Right lobe of liver (tissue), 6 donors: ENCODE results near the gene DYNC2H1. TPM values are rescaled to one million over a fixed set of nuclear protein-coding genes. Genes with fewer than 3 reads are reported as not detected.

Source experiments
- ATAC-seq, 4 donors: fragments of 200-7000 bp; cut with Tn5 transposase; one replicate each; pipeline ENCODE4 v1.9.1; 2020; ENCODE audit warnings: mild to moderate bottlenecking in 4 of 4, moderate library complexity in 4 of 4
- DNase-seq, 3 donors: peaks; one replicate each; pipeline ENCODE4 v3.0.0-alpha.2; 2020
- H3K27ac ChIP-seq, 3 donors: fragments of 200-600 bp; one replicate each; pipeline ENCODE4 v1.8.0; 2022
- H3K27me3 ChIP-seq, 2 donors: fragments of 200-600 bp; one replicate each; pipeline ENCODE4 v1.8.0; 2022
- H3K36me3 ChIP-seq, 4 donors: fragments of 200-600 bp; sonication (generic) in 1 of 4; one replicate each; pipeline versions ENCODE4 v1.5.1 to v1.8.0; 2017 to 2022; ENCODE audit warnings: control low read depth in 1 of 4
- H3K4me1 ChIP-seq, 4 donors: fragments of 200-600 bp; sonication (generic) in 1 of 4; one replicate each; pipeline versions ENCODE4 v1.5.1 to v1.8.0; 2017 to 2022; ENCODE audit warnings: control low read depth in 1 of 4
- H3K4me3 ChIP-seq, 3 donors: fragments of 200-600 bp; one replicate each; pipeline ENCODE4 v1.8.0; 2022
- H3K9me3 ChIP-seq, 4 donors: fragments of 200-600 bp; sonication (generic) in 1 of 4; one replicate each; pipeline versions ENCODE4 v1.5.1 to v1.8.0; 2017 to 2022; ENCODE audit warnings: control low read depth in 1 of 4
- POLR2A ChIP-seq: fragments of 450-650 bp; IDR thresholded peaks from one replicate; pipeline ENCODE4 v1.6.1; 2017; ENCODE audit warnings: antibody characterized with exemption, mild to moderate bottlenecking
- WGBS: methylation state at CpG from one replicate; pipeline ENCODE4 v1.1.6; 2018; ENCODE audit warnings: low coverage, low lambda C conversion rate; ENCODE audit not compliant: insufficient coverage; ENCODE audit errors: missing lambda C conversion rate; 5-methylcytosine and 5-hydroxymethylcytosine counted together
- intact Hi-C, 2 donors: fragments of 100-400 bp; cut with DNase I; formaldehyde crosslinking; loops; one replicate each; pipeline versions ENCODE4 v1.11.2 to v1.14.1; 2022
- total RNA-seq, 6 experiments: library from RNA; depleted of rRNA in 2 of 6; stranded (reverse); fragments of >200 nt in 2 of 6; fragmentation: NEBNext Ultra II Directional in 3 of 6; extraction: Animal tissue kit (Norgen Biotek cat#: 25700) in 3 of 6; gene quantifications; one replicate each; pipeline versions ENCODE4 v1.1.0 to v1.2.4, GENCODE V29; 2016 to 2023
- TF ChIP-seq, protein P1 (sequence below), 4 donors: fragments of 200-600 bp in 3 of 4; fragments of 450-650 bp in 1 of 4; IDR thresholded peaks; one replicate each; pipeline versions ENCODE4 v1.5.1 to v1.8.0; 2016 to 2022; ENCODE audit warnings: antibody characterized with exemption in 4 of 4, mild to moderate bottlenecking in 2 of 4
- donor health status: DM: no; HTN: yes; CAD: no.
- donor health status: DM: no; HTN: no; CAD: no.
- donor health status: DM: no; HTN: no; CAD: no.
- donor health status: DM: no; HTN: yes; CAD: no.
- donor health status: DM: no; HTN: yes; CAD: no.

The DYNC2H1 gene
- total RNA-seq, 6 experiments from 2014 or later, result 1.0 to 3.4 (median 1.5) TPM

GRCh38 chr11:103070142-103070541 is 39.1 kb upstream of the DYNC2H1 start:
- H3K9me3 ChIP-seq, result no peaks in the 10 kb centered on the region
- H3K4me3 ChIP-seq, result no peak overlapping the region
- H3K36me3 ChIP-seq, result peaks cover 0 to 5% (median 1%) of the 10 kb centered on the region in 4 donors
- H3K27me3 ChIP-seq, result no peaks in the 10 kb centered on the region
- H3K27ac ChIP-seq, result no peak overlapping the region
- DNase-seq (no peak), ATAC-seq (peak in 1 of 4 donors; percentile 14)
- intact Hi-C loops, result no loop called here
- H3K4me1 ChIP-seq, result peaks cover 0 to 25% (median 4%) of the 10 kb centered on the region in 4 donors
- TF ChIP-seq, protein P1, sequence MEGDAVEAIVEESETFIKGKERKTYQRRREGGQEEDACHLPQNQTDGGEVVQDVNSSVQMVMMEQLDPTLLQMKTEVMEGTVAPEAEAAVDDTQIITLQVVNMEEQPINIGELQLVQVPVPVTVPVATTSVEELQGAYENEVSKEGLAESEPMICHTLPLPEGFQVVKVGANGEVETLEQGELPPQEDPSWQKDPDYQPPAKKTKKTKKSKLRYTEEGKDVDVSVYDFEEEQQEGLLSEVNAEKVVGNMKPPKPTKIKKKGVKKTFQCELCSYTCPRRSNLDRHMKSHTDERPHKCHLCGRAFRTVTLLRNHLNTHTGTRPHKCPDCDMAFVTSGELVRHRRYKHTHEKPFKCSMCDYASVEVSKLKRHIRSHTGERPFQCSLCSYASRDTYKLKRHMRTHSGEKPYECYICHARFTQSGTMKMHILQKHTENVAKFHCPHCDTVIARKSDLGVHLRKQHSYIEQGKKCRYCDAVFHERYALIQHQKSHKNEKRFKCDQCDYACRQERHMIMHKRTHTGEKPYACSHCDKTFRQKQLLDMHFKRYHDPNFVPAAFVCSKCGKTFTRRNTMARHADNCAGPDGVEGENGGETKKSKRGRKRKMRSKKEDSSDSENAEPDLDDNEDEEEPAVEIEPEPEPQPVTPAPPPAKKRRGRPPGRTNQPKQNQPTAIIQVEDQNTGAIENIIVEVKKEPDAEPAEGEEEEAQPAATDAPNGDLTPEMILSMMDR (IDR thresholded peaks at IDR 0.05), result no peak
- TF ChIP-seq POLR2A, result no peak

DNA sequence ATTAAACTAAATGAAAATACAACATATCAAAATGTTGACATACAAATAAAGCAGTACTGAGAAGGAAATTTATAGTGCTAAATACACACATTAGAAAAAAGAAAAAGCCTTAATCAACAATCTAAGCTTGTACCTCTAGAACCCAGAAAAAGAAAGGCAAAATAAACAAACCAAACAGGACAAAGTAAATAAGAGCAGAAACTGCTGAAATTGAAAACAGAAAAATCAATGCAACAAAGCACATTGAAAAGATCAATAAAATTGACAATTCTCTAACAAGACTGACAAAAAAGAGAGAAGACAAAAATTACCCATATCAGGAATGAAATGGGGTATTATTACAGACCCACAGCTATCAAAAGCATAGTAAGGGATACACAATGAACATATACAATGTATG is 38.2 kb upstream of the DYNC2H1 start:
- Histone ChIP-seq H3K4me3 (no peak overlapping the region), H3K9me3 (no peaks in the 10 kb centered on the region), H3K4me1 (peaks cover 0 to 25% (median 4%) of the 10 kb centered on the region in 4 donors), H3K27me3 (no peaks in the 10 kb centered on the region), H3K27ac (peak overlapping the region in 2 of 3 donors; percentile 12 to 42), H3K36me3 (peaks cover 0 to 2% (median 0%) of the 10 kb centered on the region in 4 donors)
- DNase-seq, result no peak
- ATAC-seq, result peak in 3 of 4 donors; percentile 44 to 48 (median 46)
- no peak for TF ChIP-seq POLR2A
- TF ChIP-seq, protein P1 (IDR thresholded peaks at IDR 0.05), result no peak
- intact Hi-C loops, result no loop called here

DNA sequence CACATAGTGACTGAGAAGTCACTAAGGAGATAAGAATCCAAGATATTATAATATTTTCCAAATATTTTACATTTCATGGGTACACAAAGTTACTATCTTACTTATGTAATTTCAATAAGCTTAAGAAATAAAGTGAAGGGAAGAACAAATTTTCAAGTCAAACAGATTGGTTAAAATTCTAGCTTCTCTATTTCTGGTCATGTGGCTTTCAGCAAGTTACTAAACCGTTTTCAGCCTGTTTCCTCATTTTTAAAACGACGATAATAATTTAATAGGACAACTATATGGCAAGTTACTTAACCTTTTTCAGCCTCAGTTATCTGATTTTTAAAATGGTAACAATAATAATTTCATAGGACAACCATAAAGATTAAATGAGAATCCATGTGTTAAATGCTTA is 32.9 kb upstream of the DYNC2H1 start:
- H3K4me3 ChIP-seq, result no peak overlapping the region
- ATAC-seq, result no peak
- H3K36me3 ChIP-seq, result peaks cover 0 to 18% (median 6%) of the 10 kb centered on the region in 4 donors

GRCh38 chr11:103077554-103077953 is 31.7 kb upstream of the DYNC2H1 start:
- no peak for TF ChIP-seq POLR2A
- TF ChIP-seq, protein P1 (IDR thresholded peaks at IDR 0.05), result no peak
- intact Hi-C loops, result no loop called here
- 89% methylated on average over 3 of the region's 3 CpGs for WGBS
- Histone ChIP-seq H3K27ac (no peak overlapping the region), H3K36me3 (peaks cover 0 to 18% (median 6%) of the 10 kb centered on the region in 4 donors), H3K4me1 (no peaks in the 10 kb centered on the region), H3K9me3 (no peaks in the 10 kb centered on the region), H3K27me3 (no peaks in the 10 kb centered on the region), H3K4me3 (no peak overlapping the region)
- no peak for DNase-seq
- ATAC-seq, result no peak

More for the DNA sequence above, 32.9 kb upstream of the DYNC2H1 start:
- 69% methylated on average over 3 of the region's 3 CpGs for WGBS
- TF ChIP-seq POLR2A, result no peak
- TF ChIP-seq, protein P1 (IDR thresholded peaks at IDR 0.05), result no peak
- Histone ChIP-seq H3K9me3 (no peaks in the 10 kb centered on the region), H3K27me3 (no peaks in the 10 kb centered on the region), H3K4me1 (peaks cover 0 to 4% (median 0%) of the 10 kb centered on the region in 4 donors), H3K27ac (no peak overlapping the region)
- DNase-seq, result no peak
- intact Hi-C loops, result no loop called here

DNA sequence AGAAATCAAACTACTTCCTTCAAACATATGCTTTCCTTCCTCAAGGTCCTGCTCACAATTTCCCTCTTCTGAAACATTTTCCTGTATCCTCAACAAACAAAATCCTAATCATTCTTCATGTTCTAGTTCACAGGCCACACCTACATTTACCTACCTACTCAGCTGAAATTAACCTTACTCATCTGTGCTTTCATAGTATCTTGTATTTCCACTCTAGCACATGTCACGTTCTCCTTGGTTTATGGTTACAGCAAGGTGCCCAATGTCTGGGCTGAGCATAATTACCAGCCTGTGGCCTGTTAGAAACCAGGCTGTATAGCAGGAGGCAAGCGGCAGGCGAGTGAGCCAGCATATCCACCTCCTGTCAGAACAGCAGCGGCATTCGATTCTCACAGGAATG is 30.5 kb upstream of the DYNC2H1 start:
- DNase-seq, result no peak
- H3K4me3 ChIP-seq, result no peak overlapping the region
- no peaks in the 10 kb centered on the region for H3K9me3 ChIP-seq
- no peak for TF ChIP-seq POLR2A
- TF ChIP-seq, protein P1 (IDR thresholded peaks at IDR 0.05), result no peak
- intact Hi-C loops, result no loop called here
- no peak for ATAC-seq
- no peak overlapping the region for H3K27ac ChIP-seq
- no peaks in the 10 kb centered on the region for H3K4me1 ChIP-seq
- H3K27me3 ChIP-seq, result no peaks in the 10 kb centered on the region
- WGBS, result 89% methylated on average over 5 of the region's 5 CpGs
- peaks cover 0 to 23% (median 6%) of the 10 kb centered on the region in 4 donors for H3K36me3 ChIP-seq
